NCI-H524 treated with DMSO at 0.1 percent for 48 hours (cell line): Measurements from ENCODE around the gene CCDC70.
"Not testable (repeated sequence)": the region's sequence is repeated elsewhere in the genome, so short reads cannot be mapped to it uniquely, and the experiment has no call there.

Experiments
- DNase-seq: peaks from one replicate; lab custom pipeline; 2025; lab: John Stamatoyannopoulos, UW

CCDC70 gene

GRCh38 chr13:51861723-51862300, at the start of gene CCDC70:
TSS of gene CCDC70 (plus strand) at chr13:51861969. CDS start at chr13:51865412, 3,443 bp downstream.
- no peak for DNase-seq

GRCh38 chr13:51814071-51814470, 47.7 kb upstream of the CCDC70 start:
- DNase-seq, result no peak

- DNase-seq, result no peak
These were observed 46.7 kb upstream of the CCDC70 start for GRCh38 chr13:51814825-51815650.

GRCh38 chr13:51815848-51816247, 45.9 kb upstream of the CCDC70 start:
- no peak for DNase-seq

- DNase-seq, result no peak
These were observed 45.0 kb upstream of the CCDC70 start for GRCh38 chr13:51816604-51817249.

- DNase-seq, result no peak
These were observed 44.1 kb upstream of the CCDC70 start for GRCh38 chr13:51817717-51818116.

- no peak for DNase-seq
These were observed 43.5 kb upstream of the CCDC70 start for GRCh38 chr13:51818276-51818675.

- DNase-seq, result no peak
These were observed 42.8 kb upstream of the CCDC70 start for GRCh38 chr13:51818781-51819511.

- DNase-seq, result no peak
These were observed 42.2 kb upstream of the CCDC70 start for GRCh38 chr13:51819544-51819943.

GRCh38 chr13:51820016-51820597, 41.7 kb upstream of the CCDC70 start:
- no peak for DNase-seq

- no peak for DNase-seq
These were observed 40.2 kb upstream of the CCDC70 start for GRCh38 chr13:51821606-51822005.

- DNase-seq, result peak; percentile 78
These were observed 39.5 kb upstream of the CCDC70 start for GRCh38 chr13:51822106-51822815.

- no peak for DNase-seq
These were observed 38.4 kb upstream of the CCDC70 start for GRCh38 chr13:51823359-51823758.

- peak; percentile 50 for DNase-seq
These were observed 37.9 kb upstream of the CCDC70 start for GRCh38 chr13:51823863-51824262.

GRCh38 chr13:51824712-51825111, 37.1 kb upstream of the CCDC70 start:
- DNase-seq, result not testable (repeated sequence)

- no peak for DNase-seq
These were observed 36.6 kb upstream of the CCDC70 start for GRCh38 chr13:51825165-51825592.

GRCh38 chr13:51825681-51826254, 36.0 kb upstream of the CCDC70 start:
- DNase-seq, result no peak

GRCh38 chr13:51826606-51827005, 35.2 kb upstream of the CCDC70 start:
- DNase-seq, result no peak

GRCh38 chr13:51827254-51827653, 34.5 kb upstream of the CCDC70 start:
- DNase-seq, result no peak

- no peak for DNase-seq
These were observed 32.8 kb upstream of the CCDC70 start for GRCh38 chr13:51828730-51829567.
